NB4 (cell line): ENCODE measurements around the gene RNASE13.

ENCODE experiments used
- DNase-seq: peaks from one replicate; pipeline ENCODE4 v3.0.0; 2010; ENCODE audit warnings: low read depth
- H3K4me3 ChIP-seq: one replicate; pipeline ENCODE4 v1.5.1; 2011; ENCODE audit warnings: mild to moderate bottlenecking, low read depth, low read length, moderate library complexity
- CTCF ChIP-seq: IDR thresholded peaks from one replicate; pipeline ENCODE4 v1.5.1; 2012; ENCODE audit warnings: low read depth, low read length
- MAX ChIP-seq: IDR thresholded peaks from 2 replicates; pipeline ENCODE4 v1.6.1; 2011; ENCODE audit warnings: low read depth, low read length
- MYC ChIP-seq: IDR thresholded peaks from 2 replicates; pipeline ENCODE4 v1.6.1; 2011; ENCODE audit warnings: low read depth, low read length
- POLR2A ChIP-seq: IDR thresholded peaks from 2 replicates; pipeline ENCODE4 v1.6.1; 2011; ENCODE audit warnings: mild to moderate bottlenecking; ENCODE audit not compliant: insufficient read length; ENCODE audit errors: extremely low read depth

Gene RNASE13

GRCh38 chr14:21055432-21056117, 21.0 kb upstream of the RNASE13 start:
- DNase-seq = no peak

GRCh38 chr14:21054768-21055145, 20.1 kb upstream of the RNASE13 start:
- TF ChIP-seq CTCF = no peak
- TF ChIP-seq MYC = no peak
- TF ChIP-seq MAX = no peak
- no peak for TF ChIP-seq POLR2A
- no peak for DNase-seq
- no peak overlapping the region for H3K4me3 ChIP-seq

More at GRCh38 chr14:21055432-21056117, 21.0 kb upstream of the RNASE13 start:
- TF ChIP-seq POLR2A (no peak), CTCF (no peak), MAX (no peak), MYC (no peak)
- H3K4me3 ChIP-seq = no peak overlapping the region

GRCh38 chr14:21054123-21054767, 19.6 kb upstream of the RNASE13 start:
- peak; percentile 20 for DNase-seq
- TF ChIP-seq MYC (no peak), POLR2A (no peak), CTCF (no peak), MAX (no peak)
- no peak overlapping the region for H3K4me3 ChIP-seq

GRCh38 chr14:21053184-21054122, 18.8 kb upstream of the RNASE13 start:
- no peak overlapping the region for H3K4me3 ChIP-seq
- TF ChIP-seq POLR2A (no peak), MAX (no peak), CTCF (no peak), MYC (no peak)
- DNase-seq = no peak

- DNase-seq = no peak
- no peak for TF ChIP-seq MAX
- TF ChIP-seq POLR2A = no peak
- TF ChIP-seq MYC = no peak
- no peak for TF ChIP-seq CTCF
- H3K4me3 ChIP-seq = no peak overlapping the region
Observed at GRCh38 chr14:21050597-21050996, 16.0 kb upstream of the RNASE13 start.
